ENCODE measurements around the gene PIWIL1.

Gene PIWIL1

DNA sequence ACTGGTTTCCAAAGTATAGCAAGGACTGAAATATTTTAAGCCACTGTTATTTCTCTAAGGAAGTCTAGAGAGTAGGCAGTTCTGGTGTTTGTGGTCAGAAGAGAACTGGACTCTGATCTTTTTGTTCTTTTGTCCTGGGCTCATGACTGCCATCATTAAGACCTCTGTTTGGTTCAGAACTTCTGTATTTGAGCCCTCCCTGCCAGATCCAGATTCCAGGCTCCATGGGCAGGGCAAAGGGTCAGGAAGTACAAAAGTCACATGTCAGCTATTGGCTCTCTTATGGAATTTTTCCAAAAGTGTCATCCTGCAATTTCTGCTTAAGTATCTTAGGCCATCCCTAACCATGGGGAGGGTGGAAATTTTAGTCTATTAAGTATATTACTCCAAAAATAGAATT is 6.8 kb downstream of the PIWIL1 start:
- Mint-ChIP-seq H3K4me1 (ENCODE audit: low read depth in 2 of 2) (no peaks in the 10 kb centered on the region), H3K36me3 (ENCODE audit: insufficient read depth) (no peaks in the 10 kb centered on the region), H3K9me3 (no peaks in the 10 kb centered on the region), H3K4me3 (no peak overlapping the region), H3K27me3 (peaks cover 6 to 8% of the 10 kb centered on the region in 2 donors), H3K27ac (no peak overlapping the region)
- no peak for ATAC-seq (replicated peaks)
- no peak for DNase-seq

DNA sequence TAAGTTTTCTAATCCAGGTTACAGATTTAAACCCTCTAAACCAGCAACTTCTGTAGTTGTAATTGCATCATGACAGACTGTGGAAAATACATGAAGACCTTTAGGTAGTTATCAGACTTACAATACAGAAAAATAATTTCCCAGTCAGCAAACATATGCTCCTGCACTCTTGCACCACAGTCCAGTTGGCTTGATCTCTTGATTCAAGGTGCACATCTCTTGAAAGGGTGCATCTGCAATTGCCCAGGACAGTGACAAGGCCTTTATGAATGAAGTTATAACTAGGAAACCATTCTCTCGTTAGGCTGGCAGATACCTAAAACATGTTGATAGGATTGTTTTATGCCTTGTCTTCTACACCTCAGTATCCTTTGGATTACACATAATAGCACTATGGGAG is 7.6 kb downstream of the PIWIL1 start:
- Mint-ChIP-seq H3K4me3 (no peak overlapping the region), H3K4me1 (ENCODE audit: low read depth in 2 of 2) (no peaks in the 10 kb centered on the region), H3K27ac (no peak overlapping the region), H3K36me3 (ENCODE audit: insufficient read depth) (no peaks in the 10 kb centered on the region), H3K27me3 (peaks cover 0 to under 1% of the 10 kb centered on the region in 2 donors), H3K9me3 (no peaks in the 10 kb centered on the region)
- ATAC-seq (replicated peaks) (no peak), DNase-seq (no peak)

DNA sequence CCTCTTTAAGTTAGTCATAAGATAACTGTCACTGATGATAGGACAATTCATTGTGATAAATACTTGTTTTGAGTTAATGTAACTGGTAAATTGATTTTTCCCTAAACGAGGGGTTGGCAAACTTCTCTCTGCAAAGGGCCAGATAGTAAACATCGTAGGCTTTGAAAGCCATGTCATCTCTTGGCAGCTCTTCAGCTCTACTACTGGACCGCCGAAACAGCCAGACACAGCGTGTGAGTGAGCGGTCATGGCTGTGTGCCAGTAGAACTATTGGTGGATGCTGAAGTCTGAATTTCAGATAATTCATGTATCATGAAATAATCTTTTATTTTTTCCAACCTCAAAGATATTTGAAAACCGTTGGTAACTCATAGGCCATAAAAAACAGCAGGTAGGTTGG is 9.9 kb downstream of the PIWIL1 start:
- no peaks in the 10 kb centered on the region for H3K9me3 Mint-ChIP-seq
- H3K27ac Mint-ChIP-seq, result no peak overlapping the region
- H3K4me3 Mint-ChIP-seq, result no peak overlapping the region
- H3K27me3 Mint-ChIP-seq, result no peaks in the 10 kb centered on the region
- ATAC-seq (replicated peaks), result no peak
- no peaks in the 10 kb centered on the region for H3K36me3 Mint-ChIP-seq (ENCODE audit: insufficient read depth)
- H3K4me1 Mint-ChIP-seq (ENCODE audit: low read depth in 2 of 2), result no peaks in the 10 kb centered on the region
- no peak for DNase-seq

DNA sequence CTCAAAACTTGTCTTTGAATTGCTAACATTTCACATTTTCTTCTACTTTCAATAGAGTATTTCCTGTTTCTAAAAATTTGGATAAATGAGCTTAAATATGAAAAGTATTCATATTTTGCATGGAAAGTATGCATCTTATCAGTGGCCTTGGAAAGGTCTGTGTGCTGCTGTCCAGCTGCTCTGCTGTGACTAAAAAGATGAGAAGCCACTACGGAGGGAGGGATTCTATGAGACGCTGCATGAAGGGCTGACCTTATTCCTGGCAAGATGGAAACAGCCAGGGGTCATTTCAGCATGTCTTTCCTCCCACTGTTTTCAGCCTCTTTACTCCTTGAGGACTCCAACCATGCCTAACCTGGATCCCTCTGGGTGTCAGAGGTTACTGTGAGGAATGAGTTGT is 13.0 kb downstream of the PIWIL1 start:
- DNase-seq (no peak), ATAC-seq (replicated peaks) (no peak)
- Mint-ChIP-seq H3K27me3 (no peaks in the 10 kb centered on the region), H3K27ac (no peak overlapping the region), H3K4me3 (no peak overlapping the region), H3K9me3 (peaks cover 4 to 8% of the 10 kb centered on the region in 2 donors), H3K36me3 (ENCODE audit: insufficient read depth) (no peaks in the 10 kb centered on the region), H3K4me1 (ENCODE audit: low read depth in 2 of 2) (no peaks in the 10 kb centered on the region)

DNA sequence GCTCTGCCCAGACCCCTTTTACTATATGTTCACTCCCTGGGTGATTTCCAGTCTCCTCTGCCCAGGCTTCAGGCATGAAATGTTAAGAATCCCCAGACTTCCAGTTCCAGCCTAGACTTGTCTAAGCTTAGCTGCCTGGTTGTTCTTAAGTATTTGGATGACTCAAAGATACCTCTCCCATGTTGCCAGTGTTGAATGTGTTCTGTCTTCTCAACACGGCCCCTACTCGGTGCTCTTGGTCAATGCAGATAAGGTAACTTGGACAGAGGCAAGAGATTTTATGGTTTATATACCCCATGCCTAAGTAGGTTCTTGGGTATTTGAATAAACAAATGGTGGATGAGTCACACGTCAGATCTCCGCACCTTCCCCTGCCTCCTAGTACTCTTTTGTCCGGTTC is 13.6 kb downstream of the PIWIL1 start:
- no peaks in the 10 kb centered on the region for H3K36me3 Mint-ChIP-seq (ENCODE audit: insufficient read depth)
- H3K4me1 Mint-ChIP-seq (ENCODE audit: low read depth in 2 of 2), result no peaks in the 10 kb centered on the region
- H3K9me3 Mint-ChIP-seq, result peaks cover 4 to 8% of the 10 kb centered on the region in 2 donors
- ATAC-seq (replicated peaks) (no peak), DNase-seq (no peak)
- no peak overlapping the region for H3K4me3 Mint-ChIP-seq
- H3K27ac Mint-ChIP-seq, result no peak overlapping the region
- H3K27me3 Mint-ChIP-seq, result no peaks in the 10 kb centered on the region

DNA sequence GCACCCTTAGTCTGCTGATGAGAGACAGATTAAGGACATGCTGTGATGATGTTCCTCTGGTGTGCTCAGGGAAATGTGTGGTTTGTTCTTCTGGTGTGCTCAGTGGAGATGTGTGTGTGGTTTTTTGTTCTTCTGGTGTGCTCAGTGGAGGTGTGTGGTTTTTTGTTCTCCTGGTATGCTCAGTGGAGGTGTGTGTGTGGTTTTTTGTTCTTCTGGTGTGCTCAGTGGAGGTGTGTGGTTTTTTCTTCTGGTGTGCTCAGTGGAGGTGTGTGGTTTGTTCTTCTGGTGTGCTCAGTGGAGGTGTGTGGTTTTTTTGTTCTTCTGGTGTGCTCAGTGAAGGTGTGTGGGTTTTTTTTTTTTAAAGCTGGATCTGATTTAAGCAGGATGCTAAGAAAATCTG is 15.4 kb downstream of the PIWIL1 start:
- Mint-ChIP-seq H3K9me3 (peaks cover 4 to 8% of the 10 kb centered on the region in 2 donors), H3K36me3 (ENCODE audit: insufficient read depth) (no peaks in the 10 kb centered on the region), H3K4me3 (no peak overlapping the region), H3K4me1 (ENCODE audit: low read depth in 2 of 2) (no peaks in the 10 kb centered on the region), H3K27ac (peak overlapping the region in 1 of 2 donors; percentile 11), H3K27me3 (no peaks in the 10 kb centered on the region)
- no peak for DNase-seq
- no peak for ATAC-seq (replicated peaks)

DNA sequence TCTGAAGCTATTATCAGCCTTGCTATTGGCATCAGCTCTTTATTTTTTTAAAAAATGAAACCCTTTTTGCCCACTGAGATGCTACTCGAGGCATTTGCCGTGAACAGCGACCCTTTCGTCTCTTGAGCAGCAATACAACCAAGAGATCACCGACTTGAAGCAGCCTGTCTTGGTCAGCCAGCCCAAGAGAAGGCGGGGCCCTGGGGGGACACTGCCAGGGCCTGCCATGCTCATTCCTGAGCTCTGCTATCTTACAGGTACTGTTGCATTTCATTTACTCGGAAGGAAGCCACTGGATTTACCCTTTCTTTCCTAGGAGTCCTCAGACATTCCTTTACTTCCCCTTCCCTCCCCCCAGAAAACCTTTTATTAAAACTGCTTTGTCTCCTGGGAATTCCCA is 16.7 kb downstream of the PIWIL1 start:
- ATAC-seq (replicated peaks) (no peak), DNase-seq (no peak)
- Mint-ChIP-seq H3K36me3 (ENCODE audit: insufficient read depth) (no peaks in the 10 kb centered on the region), H3K4me1 (ENCODE audit: low read depth in 2 of 2) (no peaks in the 10 kb centered on the region), H3K4me3 (no peak overlapping the region), H3K9me3 (peaks cover 5 to 12% of the 10 kb centered on the region in 2 donors), H3K27me3 (peaks cover 6 to 8% of the 10 kb centered on the region in 2 donors), H3K27ac (no peak overlapping the region)

DNA sequence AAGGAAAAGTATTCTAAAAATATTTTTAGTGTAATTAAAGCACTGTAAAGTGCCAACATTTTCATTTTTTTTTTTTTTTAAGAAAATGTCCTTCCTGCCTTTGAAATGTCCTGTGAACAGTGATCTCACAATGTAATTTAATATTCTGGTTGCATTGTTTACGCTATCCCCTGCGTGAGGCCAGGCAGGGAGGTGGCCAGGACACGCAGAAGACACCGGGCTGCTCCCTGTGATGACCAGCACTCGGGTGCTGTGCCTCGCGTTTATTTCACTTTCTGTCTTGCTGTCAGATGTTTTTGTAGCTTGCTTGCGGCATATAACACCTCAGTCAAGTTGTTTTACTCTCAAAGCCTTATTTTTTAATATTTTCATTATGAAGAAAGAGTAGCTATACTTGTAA is 18.5 kb downstream of the PIWIL1 start:
- Mint-ChIP-seq H3K27me3 (peaks cover 8 to 14% of the 10 kb centered on the region in 2 donors), H3K4me3 (no peak overlapping the region), H3K9me3 (peaks cover 5 to 12% of the 10 kb centered on the region in 2 donors), H3K4me1 (ENCODE audit: low read depth in 2 of 2) (no peaks in the 10 kb centered on the region), H3K36me3 (ENCODE audit: insufficient read depth) (no peaks in the 10 kb centered on the region), H3K27ac (no peak overlapping the region)
- ATAC-seq (replicated peaks) (no peak), DNase-seq (no peak)

DNA sequence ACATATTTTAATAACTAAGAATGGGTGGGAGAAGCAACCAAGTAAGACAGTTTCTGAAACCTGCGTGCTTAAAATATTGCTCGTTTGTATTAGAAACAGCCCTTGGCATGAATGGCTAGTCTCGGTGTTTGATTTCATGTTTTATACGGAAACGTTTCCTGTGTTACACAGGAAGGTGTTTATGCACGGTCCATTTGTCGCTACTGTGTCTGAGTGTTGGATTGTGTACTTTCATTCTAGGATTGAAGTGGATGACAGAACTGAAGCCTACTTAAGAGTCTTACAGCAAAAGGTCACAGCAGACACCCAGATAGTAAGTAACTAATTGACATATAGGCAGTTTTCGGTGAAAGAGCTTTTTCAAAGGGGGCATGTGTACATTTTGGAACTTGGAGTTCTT is 19.6 kb downstream of the PIWIL1 start:
- ATAC-seq (replicated peaks) (no peak), DNase-seq (no peak)
- Mint-ChIP-seq H3K36me3 (ENCODE audit: insufficient read depth) (no peaks in the 10 kb centered on the region), H3K4me3 (no peak overlapping the region), H3K27ac (no peak overlapping the region), H3K4me1 (ENCODE audit: low read depth in 2 of 2) (no peaks in the 10 kb centered on the region), H3K9me3 (peaks cover 5 to 12% of the 10 kb centered on the region in 2 donors), H3K27me3 (peaks cover 8 to 14% of the 10 kb centered on the region in 2 donors)

DNA sequence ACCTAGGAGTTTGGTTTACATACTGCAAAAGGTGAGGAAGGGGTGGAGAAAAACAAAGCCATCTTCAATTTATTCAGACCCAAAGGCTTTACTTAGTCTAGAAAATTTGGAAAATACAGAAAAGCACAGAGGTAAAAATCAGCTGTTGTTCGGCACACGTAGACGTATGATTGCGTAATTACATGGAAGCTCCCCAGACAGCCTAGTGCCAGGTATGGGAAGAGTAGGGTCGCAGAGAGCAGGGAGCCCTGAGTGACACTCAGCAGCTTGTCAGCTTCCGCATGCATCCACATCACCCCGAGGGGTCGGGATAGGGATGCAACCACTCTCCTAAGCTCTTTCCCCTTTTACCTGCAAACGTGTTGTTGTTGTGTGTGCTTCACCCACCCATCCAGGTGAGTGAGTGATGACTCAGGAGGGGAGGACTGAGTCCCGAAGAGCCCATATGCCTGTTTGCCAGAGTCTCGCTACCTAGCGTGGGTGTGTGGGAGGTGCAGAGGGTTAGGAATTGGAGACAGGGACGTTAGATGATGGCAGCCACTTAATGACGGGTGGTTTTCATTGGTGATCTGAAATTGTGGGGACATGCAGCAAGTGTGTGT is 20.1 kb downstream of the PIWIL1 start:
- no peak for DNase-seq
- Mint-ChIP-seq H3K27ac (no peak overlapping the region), H3K4me1 (ENCODE audit: low read depth in 2 of 2) (no peaks in the 10 kb centered on the region), H3K9me3 (peaks cover 5 to 10% of the 10 kb centered on the region in 2 donors), H3K27me3 (peaks cover 8 to 14% of the 10 kb centered on the region in 2 donors), H3K4me3 (no peak overlapping the region), H3K36me3 (ENCODE audit: insufficient read depth) (no peaks in the 10 kb centered on the region)
- ATAC-seq (replicated peaks), result no peak

DNA sequence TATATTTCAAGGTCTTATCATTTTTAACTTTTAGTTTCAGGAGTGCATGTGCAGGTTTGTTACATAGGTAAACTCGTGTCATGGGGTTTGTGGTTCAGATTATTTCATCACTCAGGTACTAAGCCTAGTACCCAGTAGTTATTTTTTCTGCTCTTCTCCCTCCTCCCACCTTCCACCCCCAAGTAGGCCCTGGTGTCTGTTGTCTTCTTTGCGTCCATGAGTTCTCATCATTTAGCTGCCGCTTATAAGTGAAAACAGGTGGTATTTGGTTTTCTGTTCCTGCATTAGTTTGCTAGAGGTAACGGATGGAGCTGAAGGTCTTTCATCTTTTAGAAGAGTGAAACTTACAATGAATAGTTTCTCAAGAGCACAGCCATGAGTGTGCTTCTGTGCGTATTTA is 24.4 kb downstream of the PIWIL1 start:
- ATAC-seq (replicated peaks), result no peak
- Mint-ChIP-seq H3K4me3 (no peak overlapping the region), H3K9me3 (peaks cover 3 to 4% of the 10 kb centered on the region in 2 donors), H3K27ac (no peak overlapping the region), H3K4me1 (ENCODE audit: low read depth in 2 of 2) (no peaks in the 10 kb centered on the region), H3K27me3 (peaks cover 8 to 23% of the 10 kb centered on the region in 2 donors), H3K36me3 (ENCODE audit: insufficient read depth) (no peaks in the 10 kb centered on the region)
- DNase-seq, result no peak

DNA sequence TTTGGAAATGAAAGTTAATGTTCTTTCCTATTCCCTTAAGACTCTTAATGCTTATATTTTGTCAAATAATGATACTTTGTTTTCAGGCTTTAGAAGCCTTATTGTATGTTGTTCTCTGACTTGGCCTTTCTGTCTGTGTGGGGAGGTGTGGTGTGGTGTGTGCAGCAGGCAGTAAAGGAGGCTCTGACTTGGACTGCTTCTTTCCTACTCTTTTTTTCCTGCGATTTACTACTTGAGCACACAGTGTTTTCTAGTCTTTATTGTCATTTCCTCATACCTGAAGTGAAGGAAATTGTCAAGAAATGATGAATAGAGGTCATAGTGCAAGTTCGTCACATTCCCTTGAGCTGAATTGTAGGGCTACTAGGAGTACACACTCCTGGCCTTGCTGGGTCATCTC is 26.9 kb downstream of the PIWIL1 start:
- H3K36me3 Mint-ChIP-seq (ENCODE audit: insufficient read depth), result no peaks in the 10 kb centered on the region
- peaks cover 0 to 4% of the 10 kb centered on the region in 2 donors for H3K9me3 Mint-ChIP-seq
- H3K4me1 Mint-ChIP-seq (ENCODE audit: low read depth in 2 of 2), result no peaks in the 10 kb centered on the region
- no peak for DNase-seq
- H3K4me3 Mint-ChIP-seq, result no peak overlapping the region
- ATAC-seq (replicated peaks), result no peak
- H3K27me3 Mint-ChIP-seq, result peaks cover 0 to 15% of the 10 kb centered on the region in 2 donors
- no peak overlapping the region for H3K27ac Mint-ChIP-seq

DNA sequence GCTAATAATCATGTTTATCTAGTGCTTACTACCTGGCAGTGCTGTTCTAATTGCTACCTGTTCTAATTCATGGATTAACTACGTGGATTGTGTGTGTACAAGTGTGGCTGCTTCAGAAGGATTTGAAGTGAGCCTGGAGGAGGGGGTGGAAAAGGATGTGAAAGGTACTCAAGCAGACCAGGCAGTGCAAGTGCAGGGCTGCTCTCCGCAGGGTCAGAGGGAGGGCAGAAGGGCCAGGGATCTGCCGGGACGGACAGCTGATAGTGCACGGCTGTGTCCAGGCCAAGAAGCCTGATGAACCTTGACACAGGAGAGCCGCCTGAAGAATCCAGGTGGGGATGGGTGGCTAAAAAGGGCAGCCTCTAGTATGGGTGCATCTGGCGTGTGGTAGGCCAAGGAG is 28.5 kb downstream of the PIWIL1 start:
- Mint-ChIP-seq H3K4me1 (ENCODE audit: low read depth in 2 of 2) (no peaks in the 10 kb centered on the region), H3K27ac (no peak overlapping the region), H3K27me3 (peaks cover 0 to 9% of the 10 kb centered on the region in 2 donors), H3K36me3 (ENCODE audit: insufficient read depth) (no peaks in the 10 kb centered on the region), H3K9me3 (peaks cover 0 to 4% of the 10 kb centered on the region in 2 donors), H3K4me3 (no peak overlapping the region)
- DNase-seq, result no peak
- no peak for ATAC-seq (replicated peaks)

DNA sequence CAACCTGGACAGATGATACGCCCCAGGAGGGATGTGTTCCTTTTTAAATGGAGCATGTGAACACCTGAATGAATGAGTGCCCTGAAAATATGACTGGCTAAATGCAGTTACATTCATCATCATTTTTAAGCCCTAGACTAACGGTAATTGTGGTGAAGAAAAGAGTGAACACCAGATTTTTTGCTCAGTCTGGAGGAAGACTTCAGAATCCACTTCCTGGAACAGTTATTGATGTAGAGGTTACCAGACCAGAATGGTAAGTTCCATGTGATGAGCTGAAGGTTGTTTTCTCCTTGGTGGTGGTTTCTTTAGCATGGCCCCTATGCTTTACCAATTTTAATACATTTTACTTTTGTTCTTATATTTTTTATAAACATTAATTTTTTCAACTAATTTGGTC is 29.3 kb downstream of the PIWIL1 start:
- Mint-ChIP-seq H3K36me3 (ENCODE audit: insufficient read depth) (no peaks in the 10 kb centered on the region), H3K4me3 (no peak overlapping the region), H3K27me3 (peaks cover 0 to 9% of the 10 kb centered on the region in 2 donors), H3K9me3 (peaks cover 0 to 4% of the 10 kb centered on the region in 2 donors), H3K27ac (no peak overlapping the region), H3K4me1 (ENCODE audit: low read depth in 2 of 2) (no peaks in the 10 kb centered on the region)
- no peak for DNase-seq
- no peak for ATAC-seq (replicated peaks)

DNA sequence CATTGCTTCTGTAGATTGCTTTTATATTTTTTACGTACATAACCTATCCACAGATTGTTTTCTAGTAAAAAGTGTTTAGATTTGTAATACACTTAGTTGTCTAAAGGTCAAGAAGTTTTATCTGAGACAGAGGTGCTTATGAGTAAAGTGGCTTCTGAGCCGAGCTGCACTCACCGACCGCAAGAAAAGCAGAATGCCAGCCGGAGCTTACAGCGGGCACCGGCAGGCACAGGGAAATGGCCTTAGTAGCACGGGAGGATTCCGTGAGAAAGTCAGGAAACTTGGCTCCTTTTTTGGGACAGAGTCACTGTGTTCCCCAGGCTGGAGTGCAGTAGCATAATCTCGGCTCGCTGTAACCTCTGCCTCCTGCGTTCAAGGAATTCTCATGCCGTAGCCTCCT is 29.8 kb downstream of the PIWIL1 start:
- H3K9me3 Mint-ChIP-seq, result peaks cover 0 to 4% of the 10 kb centered on the region in 2 donors
- H3K4me1 Mint-ChIP-seq (ENCODE audit: low read depth in 2 of 2), result no peaks in the 10 kb centered on the region
- no peak for ATAC-seq (replicated peaks)
- H3K27ac Mint-ChIP-seq, result no peak overlapping the region
- no peaks in the 10 kb centered on the region for H3K36me3 Mint-ChIP-seq (ENCODE audit: insufficient read depth)
- no peak overlapping the region for H3K4me3 Mint-ChIP-seq
- DNase-seq, result no peak
- peaks cover 0 to 9% of the 10 kb centered on the region in 2 donors for H3K27me3 Mint-ChIP-seq

All from effector memory CD8-positive, alpha-beta T cell (primary cell).